Activated CD4-positive, alpha-beta T cell treated with anti-CD3 and anti-CD28 coated beads for 1 hour (primary cell): ENCODE data around the gene SERPINA1.
"Not testable (repeated sequence)": the region's sequence is repeated elsewhere in the genome, so short reads cannot be mapped to it uniquely, and the experiment has no call there.

Experiments
- DNase-seq: peaks from one replicate; pipeline ENCODE4 v3.0.0-alpha.2; 2020

The SERPINA1 gene

GRCh38 chr14:94382716-94383596, 5.4 kb downstream of the SERPINA1 start:
- no peak for DNase-seq

- DNase-seq, result no peak
These were observed 6.2 kb downstream of the SERPINA1 start for GRCh38 chr14:94382099-94382715.

GRCh38 chr14:94381149-94382030, 7.0 kb downstream of the SERPINA1 start:
- DNase-seq, result no peak

- no peak for DNase-seq
These were observed 7.9 kb downstream of the SERPINA1 start for GRCh38 chr14:94380225-94381148.

GRCh38 chr14:94379291-94380224, 8.8 kb downstream of the SERPINA1 start:
- DNase-seq, result no peak

- no peak for DNase-seq
These were observed 9.7 kb downstream of the SERPINA1 start for GRCh38 chr14:94378527-94379290.

GRCh38 chr14:94377866-94378470, 10.4 kb downstream of the SERPINA1 start:
- no peak for DNase-seq

GRCh38 chr14:94376976-94377865, 11.2 kb downstream of the SERPINA1 start:
- DNase-seq, result no peak

- no peak for DNase-seq
These were observed 12.1 kb downstream of the SERPINA1 start for GRCh38 chr14:94376108-94376975.

GRCh38 chr14:94375552-94376107, 12.8 kb downstream of the SERPINA1 start:
- no peak for DNase-seq

GRCh38 chr14:94374749-94375260, 13.6 kb downstream of the SERPINA1 start:
- DNase-seq, result no peak

- no peak for DNase-seq
These were observed 14.3 kb downstream of the SERPINA1 start for GRCh38 chr14:94374116-94374515.

- DNase-seq, result no peak
These were observed 14.7 kb downstream of the SERPINA1 start for GRCh38 chr14:94373708-94374107.

GRCh38 chr14:94372021-94372605, 16.3 kb downstream of the SERPINA1 start:
- no peak for DNase-seq

GRCh38 chr14:94370524-94370910, 17.9 kb downstream of the SERPINA1 start:
- no peak for DNase-seq

GRCh38 chr14:94369766-94370523, 18.5 kb downstream of the SERPINA1 start:
- not testable (repeated sequence) for DNase-seq
